ENCODE results near the gene SLC5A10.

GRCh38 chr17:18975597-18975996 is 23.6 kb downstream of the SLC5A10 start:
- TF ChIP-seq CTCF (IDR thresholded peaks at IDR 0.05) (no peak), ZFX (IDR thresholded peaks at IDR 0.05; ENCODE audit: borderline replicate concordance) (no peak)
